Spinal cord (tissue), 10 donors: Measurements from ENCODE around the gene SLC25A21. TPM values are rescaled to one million over a fixed set of nuclear protein-coding genes. Genes with fewer than 3 reads are reported as not detected.
"Not testable (repeated sequence)": the region's sequence is repeated elsewhere in the genome, so short reads cannot be mapped to it uniquely, and the experiment has no call there.

Source experiments
- DNase-seq, 6 donors: peaks; one replicate each; pipeline versions ENCODE4 v3.0.0 to v3.0.0-alpha.2; 2013 to 2015; ENCODE audit warnings: low spot score in 6 of 6, low read depth in 4 of 6
- H3K27ac ChIP-seq: one replicate; pipeline ENCODE4 v1.5.1; 2013; ENCODE audit warnings: low read depth, low read length, control low read depth
- H3K27me3 ChIP-seq: one replicate; pipeline ENCODE4 v1.6.1; 2013; ENCODE audit warnings: low read length; ENCODE audit not compliant: control insufficient read depth, insufficient read depth
- H3K36me3 ChIP-seq: one replicate; pipeline ENCODE4 v1.6.1; 2013; ENCODE audit warnings: low read length; ENCODE audit not compliant: control insufficient read depth, insufficient read depth
- H3K4me1 ChIP-seq: one replicate; pipeline ENCODE4 v1.6.1; 2013; ENCODE audit warnings: low read length; ENCODE audit not compliant: control insufficient read depth, insufficient read depth
- H3K4me3 ChIP-seq: one replicate; pipeline ENCODE4 v1.5.1; 2013; ENCODE audit warnings: low read depth, low read length, control low read depth
- H3K9me3 ChIP-seq: one replicate; pipeline ENCODE4 v1.6.1; 2013; ENCODE audit warnings: low read length; ENCODE audit not compliant: control insufficient read depth, insufficient read depth
- WGBS: methylation state at CpG from one replicate; pipeline ENCODE4 v1.1.5; 2013; ENCODE audit warnings: missing lambda C conversion rate; ENCODE audit not compliant: insufficient coverage; 5-methylcytosine and 5-hydroxymethylcytosine counted together
- polyA plus RNA-seq, 2 donors: library from polyadenylated mRNA; unstranded; fragments of 120-200 nt; gene quantifications; one replicate each; pipeline ENCODE4 v1.2.1, GENCODE V29; 2013; ENCODE audit not compliant: insufficient read length in 2 of 2
- total RNA-seq, 2 donors: library from RNA; depleted of rRNA in 1 of 2; stranded (reverse); fragments of 120-200 nt in 1 of 2; fragments of >200 nt in 1 of 2; gene quantifications; one replicate each; pipeline versions ENCODE4 v1.2.3 to v1.2.4, GENCODE V29; 2013 to 2014
- donor health status: healthy.

SLC25A21 gene
- total and polyA plus RNA-seq, 4 donors, result 0.99 to 4.5 (median 2.4) TPM

- Histone ChIP-seq H3K9me3 (no peaks in the 10 kb centered on the region), H3K4me1 (peaks cover 9% of the 10 kb centered on the region), H3K27ac (no peak overlapping the region), H3K36me3 (no peaks in the 10 kb centered on the region), H3K27me3 (no peaks in the 10 kb centered on the region), H3K4me3 (no peak overlapping the region)
- 90% methylated on average over 2 of the region's 10 CpGs for WGBS
- no peak for DNase-seq
Observed at GRCh38 chr14:37170993-37171392, 1.4 kb downstream of the SLC25A21 start.

GRCh38 chr14:37170237-37170636, 2.2 kb downstream of the SLC25A21 start:
- H3K4me3 ChIP-seq, result no peak overlapping the region
- H3K4me1 ChIP-seq, result peaks cover 9% of the 10 kb centered on the region
- no peaks in the 10 kb centered on the region for H3K9me3 ChIP-seq
- WGBS, result 97% methylated on average over 6 of the region's 8 CpGs
- DNase-seq, result no peak
- H3K27ac ChIP-seq, result no peak overlapping the region
- no peaks in the 10 kb centered on the region for H3K27me3 ChIP-seq
- H3K36me3 ChIP-seq, result no peaks in the 10 kb centered on the region

DNA sequence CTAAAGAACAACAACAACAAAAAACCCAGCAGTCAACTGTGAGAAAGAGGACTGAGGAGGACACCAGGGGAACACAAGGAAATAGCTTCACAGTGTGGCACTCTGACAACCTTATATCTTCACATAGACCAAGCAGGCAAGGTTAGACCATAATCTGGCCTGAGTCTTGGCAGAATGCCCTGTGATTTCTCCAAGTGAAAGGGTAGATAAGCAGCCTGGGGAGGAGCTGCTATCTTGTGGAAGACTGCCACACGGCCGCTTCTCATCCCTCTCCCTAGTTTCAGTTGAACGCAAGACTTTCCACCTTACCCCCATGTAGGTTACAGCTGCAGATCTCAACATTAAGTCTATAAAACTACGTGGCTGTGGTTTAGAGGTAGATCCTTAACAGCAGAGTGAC, 3.7 kb downstream of the SLC25A21 start:
- peak in 1 of 6 donors; percentile 2 for DNase-seq
- no CpG with 5 or more reads among the region's 4 CpGs for WGBS
- Histone ChIP-seq H3K4me1 (peaks cover 9% of the 10 kb centered on the region), H3K27me3 (no peaks in the 10 kb centered on the region), H3K4me3 (no peak overlapping the region), H3K36me3 (no peaks in the 10 kb centered on the region), H3K27ac (no peak overlapping the region), H3K9me3 (no peaks in the 10 kb centered on the region)

DNA sequence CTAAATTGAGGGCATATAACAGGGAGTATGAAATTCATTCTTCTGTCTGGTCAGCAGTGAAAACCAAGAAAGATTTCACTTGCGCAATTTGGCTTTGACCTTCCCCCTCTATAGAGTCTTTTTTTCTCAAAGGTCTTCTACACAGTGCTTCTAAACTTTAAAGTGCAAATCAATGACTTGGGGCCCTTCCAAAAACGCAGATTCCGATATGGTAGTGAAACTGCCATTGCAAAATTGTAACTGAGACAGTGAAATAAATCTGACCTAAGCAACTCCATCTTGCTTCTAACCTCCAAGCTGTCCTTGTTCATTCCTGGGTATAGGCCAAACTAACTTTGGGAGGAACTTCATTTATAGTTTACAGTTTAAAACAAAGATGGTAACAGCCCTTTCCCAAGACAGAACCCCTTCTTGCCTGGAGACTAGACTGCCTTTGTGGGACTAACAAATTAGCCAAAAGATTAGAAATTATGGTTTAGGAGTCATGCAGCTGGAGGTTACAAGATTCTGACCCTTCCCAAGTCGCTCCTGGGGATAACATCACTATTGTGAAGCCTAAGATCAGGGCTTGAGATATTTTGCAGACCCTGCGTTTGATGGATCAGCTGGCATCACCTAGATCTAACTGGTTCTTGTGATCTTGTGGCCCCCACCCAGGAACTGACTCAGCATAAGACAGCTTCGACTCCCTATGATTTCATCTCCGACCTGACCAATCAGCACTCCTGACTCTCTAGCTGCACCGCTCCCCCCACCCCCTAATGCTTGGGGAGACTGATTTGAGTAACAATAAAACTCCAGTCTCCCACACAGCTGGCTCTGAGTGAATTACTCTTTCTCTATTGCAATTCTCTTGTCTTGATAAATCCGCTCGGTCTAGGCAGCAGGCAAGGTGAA, 5.0 kb downstream of the SLC25A21 start:
- 67% methylated on average over 6 of the region's 10 CpGs for WGBS
- Histone ChIP-seq H3K27ac (no peak overlapping the region), H3K27me3 (no peaks in the 10 kb centered on the region), H3K4me3 (no peak overlapping the region), H3K9me3 (no peaks in the 10 kb centered on the region), H3K36me3 (no peaks in the 10 kb centered on the region), H3K4me1 (peaks cover 5% of the 10 kb centered on the region)
- no peak for DNase-seq

- DNase-seq, result no peak
- no peak overlapping the region for H3K27ac ChIP-seq
- H3K4me3 ChIP-seq, result no peak overlapping the region
- H3K36me3 ChIP-seq, result no peaks in the 10 kb centered on the region
- no peaks in the 10 kb centered on the region for H3K27me3 ChIP-seq
- H3K4me1 ChIP-seq, result no peaks in the 10 kb centered on the region
- H3K9me3 ChIP-seq, result no peaks in the 10 kb centered on the region
- 79% methylated on average over 1 of the region's 3 CpGs for WGBS
Observed at GRCh38 chr14:37165794-37166193, 6.6 kb downstream of the SLC25A21 start.

DNA sequence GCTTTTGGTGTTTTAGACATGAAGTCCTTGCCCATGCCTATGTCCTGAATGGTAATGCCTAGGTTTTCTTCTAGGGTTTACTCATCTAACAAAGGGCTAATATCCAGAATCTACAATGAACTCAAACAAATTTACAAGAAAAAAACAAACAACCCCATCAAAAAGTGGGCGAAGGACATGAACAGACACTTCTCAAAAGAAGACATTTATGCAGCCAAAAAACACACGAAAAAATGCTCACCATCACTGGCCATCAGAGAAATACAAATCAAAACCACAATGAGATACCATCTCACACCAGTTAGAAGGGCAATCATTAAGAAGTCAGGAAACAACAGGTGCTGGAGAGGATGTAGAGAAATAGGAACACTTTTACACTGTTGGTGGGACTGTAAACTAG, 10.1 kb downstream of the SLC25A21 start:
- not testable (repeated sequence) for H3K27me3 ChIP-seq, H3K4me3 ChIP-seq, DNase-seq, H3K27ac ChIP-seq, H3K9me3 ChIP-seq, H3K36me3 ChIP-seq, H3K4me1 ChIP-seq
- no CpG with 5 or more reads among the region's 2 CpGs for WGBS

DNA sequence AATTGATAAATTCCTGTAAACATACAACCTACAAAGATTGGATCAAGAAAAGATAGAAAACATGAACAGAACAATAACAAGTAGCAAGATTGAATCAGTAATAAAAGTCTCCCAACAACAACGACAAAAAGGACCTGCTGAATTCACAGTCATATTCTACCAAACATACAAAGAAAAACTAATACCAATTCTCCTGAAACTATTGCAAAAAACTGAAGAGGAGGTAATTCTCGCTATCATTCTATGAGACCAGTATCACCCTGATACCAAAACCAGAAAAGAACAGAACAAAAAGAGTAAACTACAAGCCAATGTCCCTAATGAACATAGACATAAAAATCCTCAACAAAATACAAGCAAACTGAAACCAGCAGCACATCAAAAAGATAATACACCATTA, 14.4 kb downstream of the SLC25A21 start:
- H3K4me3 ChIP-seq, result no peak overlapping the region
- H3K9me3 ChIP-seq, result peaks cover 2% of the 10 kb centered on the region
- DNase-seq, result no peak
- H3K4me1 ChIP-seq, result no peaks in the 10 kb centered on the region
- H3K27me3 ChIP-seq, result no peaks in the 10 kb centered on the region
- WGBS, result no CpG with 5 or more reads among the region's 2 CpGs
- H3K27ac ChIP-seq, result no peak overlapping the region
- no peaks in the 10 kb centered on the region for H3K36me3 ChIP-seq

DNA sequence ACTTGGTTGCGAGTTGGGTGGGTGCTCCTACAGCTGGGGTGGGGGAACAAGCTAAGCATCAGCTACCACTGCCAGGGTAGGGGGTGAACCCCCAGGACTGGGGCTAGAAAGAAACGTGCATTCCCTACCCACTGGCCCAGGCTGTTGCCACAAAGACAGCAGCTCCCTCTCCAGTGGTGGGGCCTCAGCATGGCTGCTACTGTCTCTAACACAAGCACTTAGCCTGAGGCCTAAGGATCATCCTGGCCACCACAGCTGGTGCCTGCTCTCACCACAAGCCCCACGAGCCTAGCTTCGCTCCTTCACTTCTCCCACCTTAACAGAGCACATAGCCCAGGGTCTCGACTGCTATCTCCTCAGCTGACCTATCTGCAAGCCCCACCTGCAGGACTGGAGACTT, 18.9 kb downstream of the SLC25A21 start:
- H3K4me1 ChIP-seq, result no peaks in the 10 kb centered on the region
- H3K27ac ChIP-seq, result no peak overlapping the region
- no peak overlapping the region for H3K4me3 ChIP-seq
- H3K36me3 ChIP-seq, result no peaks in the 10 kb centered on the region
- H3K9me3 ChIP-seq, result peaks cover 2% of the 10 kb centered on the region
- no peak for DNase-seq
- H3K27me3 ChIP-seq, result no peaks in the 10 kb centered on the region
- 86% methylated on average over 5 of the region's 5 CpGs for WGBS

DNA sequence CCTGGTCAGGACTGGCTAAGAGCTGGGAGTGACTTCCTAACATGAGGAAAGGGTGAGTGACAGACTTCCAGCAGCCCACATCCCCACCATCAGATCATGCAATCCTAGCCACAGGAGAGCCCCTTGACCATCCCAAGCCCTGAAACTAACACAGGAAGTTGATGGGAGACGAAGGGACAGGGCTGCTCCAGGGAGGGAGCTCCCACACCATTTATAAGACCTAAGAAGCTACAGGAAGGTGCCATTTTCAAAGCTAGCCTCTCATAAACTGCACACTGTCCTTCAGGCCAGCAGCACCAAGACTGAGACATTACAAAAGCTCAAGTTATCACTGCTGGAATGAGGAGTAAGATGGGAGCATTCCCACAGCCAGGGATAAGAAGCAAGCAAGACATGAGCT, 19.4 kb downstream of the SLC25A21 start:
- Histone ChIP-seq H3K4me3 (no peak overlapping the region), H3K27me3 (no peaks in the 10 kb centered on the region), H3K36me3 (no peaks in the 10 kb centered on the region), H3K27ac (no peak overlapping the region), H3K4me1 (no peaks in the 10 kb centered on the region), H3K9me3 (peaks cover 2% of the 10 kb centered on the region)
- DNase-seq, result no peak
- WGBS, result 40% methylated on average over 1 of the region's 1 CpG

DNA sequence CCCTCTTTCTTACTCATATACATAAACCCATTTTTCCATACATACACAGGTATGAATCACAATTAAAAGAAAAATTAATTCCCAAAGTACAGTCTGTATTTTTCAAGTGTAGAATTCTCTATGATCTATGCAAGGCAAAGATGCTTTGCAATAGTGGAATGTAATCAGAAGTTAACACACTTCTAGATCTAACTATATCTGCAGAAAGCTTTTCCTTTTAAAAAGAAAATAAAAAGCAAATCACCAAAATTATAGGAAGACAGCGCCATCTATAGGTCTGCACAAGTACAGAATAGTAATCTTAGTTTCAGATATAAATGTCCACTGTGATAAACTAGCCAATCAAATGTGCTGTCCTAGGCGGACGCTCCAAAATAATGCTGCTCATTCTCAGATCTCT, 22.0 kb downstream of the SLC25A21 start:
- Histone ChIP-seq H3K9me3 (no peaks in the 10 kb centered on the region), H3K4me3 (no peak overlapping the region), H3K4me1 (no peaks in the 10 kb centered on the region), H3K36me3 (no peaks in the 10 kb centered on the region), H3K27me3 (no peaks in the 10 kb centered on the region), H3K27ac (no peak overlapping the region)
- no CpG with 5 or more reads among the region's 3 CpGs for WGBS
- DNase-seq, result peak in 3 of 6 donors; percentile 20 to 83 (median 56)
